ENCODE results near the gene ERC2. TPM values are rescaled to one million over a fixed set of nuclear protein-coding genes. Genes with fewer than 3 reads are reported as not detected.
A peak's percentile ranks its signal among the peaks of the same experiment; 100 is the strongest.

The ERC2 gene
- total RNA-seq, 2 experiments from 2014 or later: not detected

GRCh38 chr3:55807210-55807609 lies 661.1 kb downstream of the ERC2 start:
- Histone ChIP-seq H3K4me3 (ENCODE audit: low read depth, low read length, poor library complexity, severe bottlenecking) (no peak overlapping the region), H3K4me2 (ENCODE audit: low read length) (no peak overlapping the region), H2AFZ (ENCODE audit: low read length) (no peak overlapping the region), H3K79me2 (ENCODE audit: insufficient read depth, low read depth, low read length) (no peaks in the 10 kb centered on the region), H3K9me3 (ENCODE audit: low read length) (no peaks in the 10 kb centered on the region), H4K20me1 (ENCODE audit: insufficient read depth, low read length) (no peaks in the 10 kb centered on the region), H3K4me1 (ENCODE audit: insufficient read depth, low read length, poor library complexity, severe bottlenecking) (peaks cover 4% of the 10 kb centered on the region), H3K27ac (ENCODE audit: low read depth, low read length, poor library complexity, severe bottlenecking) (no peak overlapping the region), H3K9me2 (ENCODE audit: insufficient read depth, low read length) (no peaks in the 10 kb centered on the region), H3K36me3 (ENCODE audit: insufficient read depth, low read length) (no peaks in the 10 kb centered on the region)
- ChIA-PET POLR2A (interaction anchor here (0.6 kb wide), 1 partner anchor 173 kb away, joined by 3 read pairs; no protein-coding TSS in a partner anchor), CTCF (ENCODE audit: unreplicated experiment) (no interaction called here)
- no peak for TF ChIP-seq EZH2phosphoT487 (IDR thresholded peaks at IDR 0.05; ENCODE audit: borderline replicate concordance, low read depth, low read length)
- TF ChIP-seq CTCF (conservative IDR thresholded peaks at IDR 0.05; ENCODE audit: low read length): no peak
- BruUV-seq (replicated peaks): no TSS peak
- intact Hi-C loops (cut with micrococcal nuclease; ENCODE audit: unreplicated experiment): no loop called here
- no peak for DNase-seq (ENCODE audit: low spot score)

- Histone ChIP-seq H3K79me2 (ENCODE audit: insufficient read depth, low read depth, low read length) (no peaks in the 10 kb centered on the region), H3K9me2 (ENCODE audit: insufficient read depth, low read length) (no peaks in the 10 kb centered on the region), H3K4me2 (ENCODE audit: low read length) (no peak overlapping the region), H4K20me1 (ENCODE audit: insufficient read depth, low read length) (no peaks in the 10 kb centered on the region), H3K27ac (ENCODE audit: low read depth, low read length, poor library complexity, severe bottlenecking) (no peak overlapping the region), H3K36me3 (ENCODE audit: insufficient read depth, low read length) (no peaks in the 10 kb centered on the region), H2AFZ (ENCODE audit: low read length) (no peak overlapping the region), H3K4me3 (ENCODE audit: low read depth, low read length, poor library complexity, severe bottlenecking) (no peak overlapping the region), H3K4me1 (ENCODE audit: insufficient read depth, low read length, poor library complexity, severe bottlenecking) (peaks cover 4% of the 10 kb centered on the region), H3K9me3 (ENCODE audit: low read length) (no peaks in the 10 kb centered on the region)
- TF ChIP-seq CTCF (conservative IDR thresholded peaks at IDR 0.05; ENCODE audit: low read length): no peak
- no peak for TF ChIP-seq EZH2phosphoT487 (IDR thresholded peaks at IDR 0.05; ENCODE audit: borderline replicate concordance, low read depth, low read length)
- intact Hi-C loops (cut with micrococcal nuclease; ENCODE audit: unreplicated experiment): no loop called here
- no peak for DNase-seq (ENCODE audit: low spot score)
- no TSS peak for BruUV-seq (replicated peaks)
- POLR2A ChIA-PET: no interaction called here
- CTCF ChIA-PET (ENCODE audit: unreplicated experiment): no interaction called here
These were observed 663.1 kb downstream of the ERC2 start for GRCh38 chr3:55805169-55805568.

- H3K4me1 ChIP-seq (ENCODE audit: insufficient read depth, low read length, poor library complexity, severe bottlenecking): peaks cover 4% of the 10 kb centered on the region
- no peaks in the 10 kb centered on the region for H4K20me1 ChIP-seq (ENCODE audit: insufficient read depth, low read length)
- TF ChIP-seq CTCF (conservative IDR thresholded peaks at IDR 0.05; ENCODE audit: low read length): no peak
- no peak for TF ChIP-seq EZH2phosphoT487 (IDR thresholded peaks at IDR 0.05; ENCODE audit: borderline replicate concordance, low read depth, low read length)
- no peak overlapping the region for H3K27ac ChIP-seq (ENCODE audit: low read depth, low read length, poor library complexity, severe bottlenecking)
- peak; percentile 10 for DNase-seq (ENCODE audit: low spot score)
- no peaks in the 10 kb centered on the region for H3K36me3 ChIP-seq (ENCODE audit: insufficient read depth, low read length)
- no peaks in the 10 kb centered on the region for H3K9me2 ChIP-seq (ENCODE audit: insufficient read depth, low read length)
- BruUV-seq (replicated peaks): no TSS peak
- H2AFZ ChIP-seq (ENCODE audit: low read length): peak overlapping the region; percentile 49; the same call in 1 of the 2 replicates
- H3K4me2 ChIP-seq (ENCODE audit: low read length): no peak overlapping the region
- H3K79me2 ChIP-seq (ENCODE audit: insufficient read depth, low read depth, low read length): no peaks in the 10 kb centered on the region
- no peak overlapping the region for H3K4me3 ChIP-seq (ENCODE audit: low read depth, low read length, poor library complexity, severe bottlenecking)
- intact Hi-C loops (cut with micrococcal nuclease; ENCODE audit: unreplicated experiment): no loop called here
- H3K9me3 ChIP-seq (ENCODE audit: low read length): no peaks in the 10 kb centered on the region
- ChIA-PET POLR2A (no interaction called here), CTCF (ENCODE audit: unreplicated experiment) (no interaction called here)
These were observed 663.8 kb downstream of the ERC2 start for GRCh38 chr3:55804170-55805095.

Measured in OCI-LY7 (cell line).